ENCODE results near the gene PXDN. TPM values are rescaled to one million over a fixed set of nuclear protein-coding genes. Genes with fewer than 3 reads are reported as not detected.
A peak's percentile ranks its signal among the peaks of the same experiment; 100 is the strongest.

The PXDN gene
- total RNA-seq, 1 donor = 137 TPM

- H3K4me3 ChIP-seq (ENCODE audit: low read depth, low read length) = no peak overlapping the region
- peak; percentile 16 for DNase-seq (ENCODE audit: low read depth)
- TF ChIP-seq CTCF (IDR thresholded peaks at IDR 0.05; ENCODE audit: insufficient read depth, low read length) = no peak
These were observed 45.9 kb downstream of the PXDN start for GRCh38 chr2:1698188-1698945.

GRCh38 chr2:1697601-1698000 lies 46.7 kb downstream of the PXDN start:
- H3K4me3 ChIP-seq (ENCODE audit: low read depth, low read length) = no peak overlapping the region
- no peak for DNase-seq (ENCODE audit: low read depth)
- no peak for TF ChIP-seq CTCF (IDR thresholded peaks at IDR 0.05; ENCODE audit: insufficient read depth, low read length)

GRCh38 chr2:1696472-1696871 lies 47.8 kb downstream of the PXDN start:
- DNase-seq (ENCODE audit: low read depth) = no peak
- TF ChIP-seq CTCF (IDR thresholded peaks at IDR 0.05; ENCODE audit: insufficient read depth, low read length) = no peak
- H3K4me3 ChIP-seq (ENCODE audit: low read depth, low read length) = no peak overlapping the region

- H3K4me3 ChIP-seq (ENCODE audit: low read depth, low read length) = no peak overlapping the region
- TF ChIP-seq CTCF (IDR thresholded peaks at IDR 0.05; ENCODE audit: insufficient read depth, low read length) = no peak
- no peak for DNase-seq (ENCODE audit: low read depth)
These were observed 49.7 kb downstream of the PXDN start for GRCh38 chr2:1694371-1695271.

- DNase-seq (ENCODE audit: low read depth) = no peak
- no peak for TF ChIP-seq CTCF (IDR thresholded peaks at IDR 0.05; ENCODE audit: insufficient read depth, low read length)
- no peak overlapping the region for H3K4me3 ChIP-seq (ENCODE audit: low read depth, low read length)
These were observed 50.6 kb downstream of the PXDN start for GRCh38 chr2:1693723-1694122.

GRCh38 chr2:1692342-1692741 lies 52.0 kb downstream of the PXDN start:
- H3K4me3 ChIP-seq (ENCODE audit: low read depth, low read length) = no peak overlapping the region
- no peak for DNase-seq (ENCODE audit: low read depth)
- TF ChIP-seq CTCF (IDR thresholded peaks at IDR 0.05; ENCODE audit: insufficient read depth, low read length) = no peak

All from fibroblast of the aortic adventitia (primary cell).